GM12878 (cell line): ENCODE data around the gene IL10RA. TPM values are rescaled to one million over a fixed set of nuclear protein-coding genes. Genes with fewer than 3 reads are reported as not detected.

ENCODE experiments used
- ATAC-seq: fragments of 200-7000 bp; cut with Tn5 transposase; 3 replicates; pipeline ENCODE4 v1.9.1; 2020; ENCODE audit warnings: mild to moderate bottlenecking, moderate library complexity
- BruUV-seq: library from RNA; stranded (reverse); fragments of 400-500 nt; replicated peaks from 2 replicates; lab custom pipeline; 2021; lab: Mats Ljungman, UMichigan
- CTCF ChIA-PET: fragments of 300-600 bp; sonication (Branson Sonifier 250); formaldehyde crosslinking; extraction: SDS; loops from one replicate; lab custom pipeline; 2021; ENCODE audit warnings: inconsistent platforms; lab: Yijun Ruan, JAX
- POLR2A ChIA-PET: fragments of 350-600 bp; formaldehyde crosslinking; extraction: SDS; loops from one replicate; lab custom pipeline; 2021; ENCODE audit warnings: inconsistent platforms; lab: Charles Lee
- RAD21 ChIA-PET: fragments of 300-600 bp; sonication (Branson Sonifier 250); formaldehyde crosslinking; loops from one replicate; lab custom pipeline; 2023; ENCODE audit warnings: antibody characterized with exemption; ENCODE audit not compliant: unreplicated experiment; lab: Charles Lee
- SMC1A ChIA-PET: fragments of 300-600 bp; sonication (Branson Sonifier 250); formaldehyde crosslinking; loops from one replicate; lab custom pipeline; 2023; ENCODE audit not compliant: unreplicated experiment, uncharacterized antibody; lab: Charles Lee
- DNase-seq: peaks from one replicate; pipeline ENCODE4 v3.0.0-alpha.2; 2011; ENCODE audit warnings: low read depth, low spot score
- FAIRE-seq: peaks from 3 replicates; lab custom pipeline; 2011; peaks lifted over from hg19 to GRCh38; lab: Jason Lieb, UNC
- H2AFZ ChIP-seq: 2 replicates; pipeline ENCODE4 v1.6.0; 2011; ENCODE audit warnings: low read depth, low read length, control low read depth; ENCODE audit not compliant: control insufficient read depth
- H3K27ac ChIP-seq: 2 replicates; pipeline ENCODE4 v1.5.1; 2011; ENCODE audit warnings: control low read depth; ENCODE audit not compliant: control insufficient read depth, insufficient read depth
- H3K27me3 ChIP-seq, 2 experiments: replicated peaks in 1 of 2; 2 replicates each; pipeline versions ENCODE4 v1.6.0 to v1.6.1; 2011; ENCODE audit warnings: low read length in 1 of 2; ENCODE audit not compliant: control insufficient read depth in 2 of 2, insufficient read depth in 2 of 2
- H3K36me3 ChIP-seq, 2 experiments: 2 replicates each; pipeline ENCODE4 v1.5.1; 2011; ENCODE audit warnings: low read length in 1 of 2; ENCODE audit not compliant: control insufficient read depth in 2 of 2, insufficient read depth in 2 of 2
- H3K4me1 ChIP-seq: 2 replicates; pipeline ENCODE4 v1.6.1; 2011; ENCODE audit warnings: mild to moderate bottlenecking, low read length, moderate library complexity, mixed read lengths; ENCODE audit not compliant: control insufficient read depth, insufficient read depth
- H3K4me2 ChIP-seq: 2 replicates; pipeline ENCODE4 v1.6.0; 2011; ENCODE audit warnings: control low read depth; ENCODE audit not compliant: control insufficient read depth, insufficient read depth
- H3K4me3 ChIP-seq: fragments of 200-600 bp; sonication (generic); 2 replicates; pipeline ENCODE4 v1.5.1; 2016
- H3K79me2 ChIP-seq: 2 replicates; pipeline ENCODE4 v1.6.0; 2011; ENCODE audit warnings: low read length; ENCODE audit not compliant: control insufficient read depth, insufficient read depth
- H3K9ac ChIP-seq: 2 replicates; pipeline ENCODE4 v1.8.0; 2011; ENCODE audit warnings: low read length, control low read depth, mixed read lengths; ENCODE audit not compliant: control insufficient read depth, insufficient read depth
- H3K9me3 ChIP-seq: replicated peaks from 3 replicates; pipeline ENCODE4 v1.5.1; 2011; ENCODE audit warnings: mild to moderate bottlenecking, low read length; ENCODE audit not compliant: control insufficient read depth, insufficient read depth
- H4K20me1 ChIP-seq: 2 replicates; pipeline ENCODE4 v1.6.0; 2011; ENCODE audit not compliant: control insufficient read depth, insufficient read depth
- EZH2 ChIP-seq: IDR thresholded peaks from 2 replicates; pipeline ENCODE4 v1.6.1; 2012; ENCODE audit warnings: low read depth, mild to moderate bottlenecking, control low read depth, inconsistent platforms, low read length, borderline replicate concordance; ENCODE audit not compliant: control insufficient read depth
- HDAC2 ChIP-seq: fragments of 200-600 bp; sonication (generic); IDR thresholded peaks from 2 replicates; pipeline ENCODE4 v1.6.1; 2017
- IRF4 ChIP-seq: IDR thresholded peaks from 2 replicates; pipeline ENCODE4 v1.6.1; 2011; ENCODE audit warnings: low read depth, low read length
- MYC ChIP-seq: IDR thresholded peaks from 2 replicates; pipeline ENCODE4 v1.6.1; 2011; ENCODE audit warnings: mild to moderate bottlenecking, low read length, moderate library complexity, inconsistent platforms; ENCODE audit not compliant: insufficient read depth, insufficient replicate concordance, insufficient read length, severe bottlenecking
- NRF1 ChIP-seq: conservative IDR thresholded peaks from 2 replicates; pipeline ENCODE4 v1.6.1; 2011; ENCODE audit warnings: mild to moderate bottlenecking, low read depth, low read length, improper control_type of control experiment
- POU2F2 ChIP-seq: IDR thresholded peaks from 3 replicates; pipeline ENCODE4 v1.6.1; 2011; ENCODE audit warnings: low read depth, mild to moderate bottlenecking, low read length, borderline replicate concordance
- RUNX3 ChIP-seq: IDR thresholded peaks from 2 replicates; pipeline ENCODE4 v1.6.1; 2012; ENCODE audit warnings: low read length, inconsistent platforms
- SMAD5 ChIP-seq: IDR thresholded peaks from 2 replicates; pipeline ENCODE4 v1.6.1; 2016; ENCODE audit warnings: antibody characterized with exemption, low read depth
- TBL1XR1 ChIP-seq: IDR thresholded peaks from 2 replicates; pipeline ENCODE4 v1.6.1; 2012; ENCODE audit warnings: low read depth, low read length, improper control_type of control experiment
- TCF7 ChIP-seq: IDR thresholded peaks from 2 replicates; pipeline ENCODE4 v1.6.1; 2014; ENCODE audit warnings: antibody characterized with exemption, borderline replicate concordance
- whole genome bisulfite sequencing: methylation state at CpG from one replicate; pipeline ENCODE4 v1.1.6; 2016; ENCODE audit warnings: low lambda C conversion rate; ENCODE audit not compliant: insufficient replicate concordance, insufficient coverage; ENCODE audit errors: missing lambda C conversion rate; 5-methylcytosine and 5-hydroxymethylcytosine counted together
- in situ Hi-C: fragments of 300-500 bp; cut with MboI; formaldehyde crosslinking; loops from 9 replicates; pipeline ENCODE4 v1.14.3; 2018; ENCODE audit warnings: mixed read lengths
- intact Hi-C: fragments of 100-400 bp; cut with micrococcal nuclease; formaldehyde crosslinking; loops from one replicate; pipeline ENCODE4 v1.14.2; 2022; ENCODE audit not compliant: unreplicated experiment
- polyA plus RNA-seq, 11 experiments: library from polyadenylated mRNA; depleted of rRNA in 4 of 11; unstranded in 6 of 11; stranded (reverse) in 5 of 11; fragments of >200 nt; fragmentation: Nextera tagmentation in 4 of 11; fragmentation: Illumina TruSeq in 1 of 11; extraction: Ambion mirVana in 4 of 11; extraction: Trizol in 1 of 11; gene quantifications; 1 replicate in 1 of 11; 2 replicates in 10 of 11; pipeline versions ENCODE4 v1.2.1 to v1.2.3, GENCODE V29; 2011 to 2016; ENCODE audit warnings: inconsistent platforms in 2 of 11, missing spikeins in 2 of 11, low read depth in 1 of 11
- total RNA-seq, 4 experiments: library from RNA; depleted of rRNA in 3 of 4; stranded (reverse); fragments of >200 nt in 3 of 4; fragmentation: Illumina TruSeq in 1 of 4; extraction: Trizol in 1 of 4; gene quantifications; 2 replicates each; pipeline versions ENCODE4 v1.2.1 to v1.2.3, GENCODE V29; 2013 to 2021
- TF ChIP-seq, protein P1 (sequence below): fragments of 450-650 bp; conservative IDR thresholded peaks from 2 replicates; pipeline ENCODE4 v1.6.1; 2017; ENCODE audit warnings: mild to moderate bottlenecking, moderate library complexity
- TF ChIP-seq, protein P2 (sequence below): fragments of 150-350 bp; IDR thresholded peaks from 2 replicates; pipeline ENCODE4 v1.6.1; 2016; ENCODE audit warnings: low read depth, low read length
- TF ChIP-seq, protein P3 (sequence below): IDR thresholded peaks from 2 replicates; pipeline ENCODE4 v1.6.1; 2011; ENCODE audit warnings: borderline replicate concordance, low read depth, mild to moderate bottlenecking, moderate library complexity, mixed read lengths, low read length; ENCODE audit not compliant: insufficient read depth; ENCODE audit errors: extremely low read length
- TF ChIP-seq, protein P4 (sequence below): IDR thresholded peaks from 2 replicates; pipeline ENCODE4 v1.6.1; 2012; ENCODE audit warnings: low read depth, low read length, improper control_type of control experiment

The IL10RA gene
- total and polyA plus RNA-seq, 10 of the 15 experiments (the other 5 are each of a cell fraction or from before 2014, with no cell fraction given), result 0.77 to 45.9 (median 9.6) TPM

DNA sequence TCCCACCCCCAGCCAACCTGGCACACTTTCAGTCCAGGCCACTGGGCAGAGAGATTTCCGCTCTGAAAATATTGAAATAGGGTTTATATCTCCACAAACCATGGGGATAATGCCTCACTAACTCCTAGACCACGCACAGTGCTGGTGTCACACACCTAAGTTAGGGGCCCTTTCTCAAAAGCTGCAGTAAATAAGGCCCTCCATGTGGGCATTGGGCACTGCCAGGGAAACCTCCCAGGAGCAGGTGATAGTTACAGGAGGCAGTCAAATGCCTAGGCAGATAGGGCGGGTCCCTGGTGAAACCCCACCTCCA, 3.1 kb upstream of the IL10RA start:
- POLR2A ChIA-PET, result interaction anchor here (0.7 kb wide), 1 partner anchor 12 kb away, joined by 3 read pairs; no protein-coding TSS in a partner anchor
- TF ChIP-seq HDAC2, result no peak
- TF ChIP-seq, protein P1, sequence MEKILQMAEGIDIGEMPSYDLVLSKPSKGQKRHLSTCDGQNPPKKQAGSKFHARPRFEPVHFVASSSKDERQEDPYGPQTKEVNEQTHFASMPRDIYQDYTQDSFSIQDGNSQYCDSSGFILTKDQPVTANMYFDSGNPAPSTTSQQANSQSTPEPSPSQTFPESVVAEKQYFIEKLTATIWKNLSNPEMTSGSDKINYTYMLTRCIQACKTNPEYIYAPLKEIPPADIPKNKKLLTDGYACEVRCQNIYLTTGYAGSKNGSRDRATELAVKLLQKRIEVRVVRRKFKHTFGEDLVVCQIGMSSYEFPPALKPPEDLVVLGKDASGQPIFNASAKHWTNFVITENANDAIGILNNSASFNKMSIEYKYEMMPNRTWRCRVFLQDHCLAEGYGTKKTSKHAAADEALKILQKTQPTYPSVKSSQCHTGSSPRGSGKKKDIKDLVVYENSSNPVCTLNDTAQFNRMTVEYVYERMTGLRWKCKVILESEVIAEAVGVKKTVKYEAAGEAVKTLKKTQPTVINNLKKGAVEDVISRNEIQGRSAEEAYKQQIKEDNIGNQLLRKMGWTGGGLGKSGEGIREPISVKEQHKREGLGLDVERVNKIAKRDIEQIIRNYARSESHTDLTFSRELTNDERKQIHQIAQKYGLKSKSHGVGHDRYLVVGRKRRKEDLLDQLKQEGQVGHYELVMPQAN, result no peak
- TF ChIP-seq POU2F2, result no peak
- no peak for TF ChIP-seq RUNX3
- no peak for TF ChIP-seq TBL1XR1
- no peak for TF ChIP-seq IRF4
- TF ChIP-seq, protein P2, sequence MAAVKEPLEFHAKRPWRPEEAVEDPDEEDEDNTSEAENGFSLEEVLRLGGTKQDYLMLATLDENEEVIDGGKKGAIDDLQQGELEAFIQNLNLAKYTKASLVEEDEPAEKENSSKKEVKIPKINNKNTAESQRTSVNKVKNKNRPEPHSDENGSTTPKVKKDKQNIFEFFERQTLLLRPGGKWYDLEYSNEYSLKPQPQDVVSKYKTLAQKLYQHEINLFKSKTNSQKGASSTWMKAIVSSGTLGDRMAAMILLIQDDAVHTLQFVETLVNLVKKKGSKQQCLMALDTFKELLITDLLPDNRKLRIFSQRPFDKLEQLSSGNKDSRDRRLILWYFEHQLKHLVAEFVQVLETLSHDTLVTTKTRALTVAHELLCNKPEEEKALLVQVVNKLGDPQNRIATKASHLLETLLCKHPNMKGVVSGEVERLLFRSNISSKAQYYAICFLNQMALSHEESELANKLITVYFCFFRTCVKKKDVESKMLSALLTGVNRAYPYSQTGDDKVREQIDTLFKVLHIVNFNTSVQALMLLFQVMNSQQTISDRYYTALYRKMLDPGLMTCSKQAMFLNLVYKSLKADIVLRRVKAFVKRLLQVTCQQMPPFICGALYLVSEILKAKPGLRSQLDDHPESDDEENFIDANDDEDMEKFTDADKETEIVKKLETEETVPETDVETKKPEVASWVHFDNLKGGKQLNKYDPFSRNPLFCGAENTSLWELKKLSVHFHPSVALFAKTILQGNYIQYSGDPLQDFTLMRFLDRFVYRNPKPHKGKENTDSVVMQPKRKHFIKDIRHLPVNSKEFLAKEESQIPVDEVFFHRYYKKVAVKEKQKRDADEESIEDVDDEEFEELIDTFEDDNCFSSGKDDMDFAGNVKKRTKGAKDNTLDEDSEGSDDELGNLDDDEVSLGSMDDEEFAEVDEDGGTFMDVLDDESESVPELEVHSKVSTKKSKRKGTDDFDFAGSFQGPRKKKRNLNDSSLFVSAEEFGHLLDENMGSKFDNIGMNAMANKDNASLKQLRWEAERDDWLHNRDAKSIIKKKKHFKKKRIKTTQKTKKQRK, result no peak
- no peak for TF ChIP-seq TCF7
- no peak for TF ChIP-seq EZH2
- TF ChIP-seq, protein P3, sequence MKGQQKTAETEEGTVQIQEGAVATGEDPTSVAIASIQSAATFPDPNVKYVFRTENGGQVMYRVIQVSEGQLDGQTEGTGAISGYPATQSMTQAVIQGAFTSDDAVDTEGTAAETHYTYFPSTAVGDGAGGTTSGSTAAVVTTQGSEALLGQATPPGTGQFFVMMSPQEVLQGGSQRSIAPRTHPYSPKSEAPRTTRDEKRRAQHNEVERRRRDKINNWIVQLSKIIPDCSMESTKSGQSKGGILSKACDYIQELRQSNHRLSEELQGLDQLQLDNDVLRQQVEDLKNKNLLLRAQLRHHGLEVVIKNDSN, result no peak
- TF ChIP-seq NRF1, result no peak
- TF ChIP-seq, protein P4, sequence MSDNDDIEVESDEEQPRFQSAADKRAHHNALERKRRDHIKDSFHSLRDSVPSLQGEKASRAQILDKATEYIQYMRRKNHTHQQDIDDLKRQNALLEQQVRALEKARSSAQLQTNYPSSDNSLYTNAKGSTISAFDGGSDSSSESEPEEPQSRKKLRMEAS, result no peak
- TF ChIP-seq MYC, result no peak
- no peak for TF ChIP-seq SMAD5

More for the DNA sequence above, 3.1 kb upstream of the IL10RA start:
- ATAC-seq (no peak), FAIRE-seq (no peak), DNase-seq (no peak)
- Histone ChIP-seq H2AFZ (no peak overlapping the region), H3K4me1 (peaks cover 29% of the 10 kb centered on the region), H4K20me1 (no peaks in the 10 kb centered on the region), H3K9me3 (no peaks in the 10 kb centered on the region), H3K4me2 (no peak overlapping the region), H3K79me2 (peaks cover 13% of the 10 kb centered on the region), H3K9ac (no peak overlapping the region), H3K36me3 (no peaks in the 10 kb centered on the region), H3K4me3 (no peak overlapping the region), H3K27ac (no peak overlapping the region), H3K27me3 (no peaks in the 10 kb centered on the region)
- WGBS, result 91% methylated on average over 3 of the region's 3 CpGs
- BruUV-seq, result no TSS peak
- ChIA-PET CTCF (interaction anchor here (0.6 to 1.1 kb wide), 2 partner anchors 36 to 89 kb away, joined by 3 read pairs; no protein-coding TSS in a partner anchor), RAD21 (interaction anchor here (0.6 to 2.0 kb wide), 5 partner anchors 10 to 36 kb away, joined by 3 to 6 read pairs (median 3); no protein-coding TSS in a partner anchor), SMC1A (interaction anchor here (0.6 to 13.2 kb wide), 5 partner anchors 17 to 70 kb away, joined by 3 to 167 read pairs (median 5); no protein-coding TSS in a partner anchor)
- in situ Hi-C loops, result no loop called here
- intact Hi-C loops, result no loop called here
